Measurements from ENCODE around the gene TSPAN16.
A peak's percentile ranks its signal among the peaks of the same experiment; 100 is the strongest.
"Not testable (repeated sequence)": the region's sequence is repeated elsewhere in the genome, so short reads cannot be mapped to it uniquely, and the experiment has no call there.

TSPAN16 gene

DNA sequence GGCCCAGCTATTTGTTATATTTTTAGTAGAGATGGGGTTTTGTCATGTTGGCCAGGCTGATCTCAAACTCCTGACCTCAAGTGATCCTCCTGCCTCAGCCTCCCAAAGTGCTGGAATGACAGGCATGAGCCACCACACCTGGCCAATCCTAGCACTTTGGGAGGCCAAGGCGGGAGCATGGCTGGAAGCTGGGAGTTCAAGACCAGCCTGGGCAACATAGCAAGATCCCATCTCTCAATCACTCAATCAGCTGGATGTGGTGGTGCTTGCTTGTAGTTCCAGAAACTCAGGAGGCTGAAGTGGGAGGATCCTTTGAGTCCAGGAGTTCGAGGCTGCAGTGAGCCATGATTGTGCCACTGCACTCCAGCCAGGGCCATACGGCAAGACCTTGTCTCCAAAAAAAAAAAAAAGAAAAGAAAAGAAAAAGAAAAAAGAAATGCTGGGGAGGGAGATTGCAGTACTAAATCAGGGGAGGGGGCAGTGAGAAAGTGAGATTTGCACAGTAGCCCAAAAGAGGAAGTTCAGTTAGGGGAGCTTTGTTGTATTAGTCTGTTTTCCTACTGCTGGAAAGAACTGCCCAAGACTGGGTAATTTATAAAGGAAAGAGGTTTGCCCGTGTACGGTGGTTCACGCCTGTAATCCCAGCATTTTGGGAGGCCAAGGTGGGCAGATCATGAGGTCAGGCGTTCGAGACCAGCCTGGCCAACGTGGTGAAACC, 24.5 kb downstream of the TSPAN16 start:
- not testable (repeated sequence) for DNase-seq (ENCODE audit: low read depth in 2 of 2)

DNA sequence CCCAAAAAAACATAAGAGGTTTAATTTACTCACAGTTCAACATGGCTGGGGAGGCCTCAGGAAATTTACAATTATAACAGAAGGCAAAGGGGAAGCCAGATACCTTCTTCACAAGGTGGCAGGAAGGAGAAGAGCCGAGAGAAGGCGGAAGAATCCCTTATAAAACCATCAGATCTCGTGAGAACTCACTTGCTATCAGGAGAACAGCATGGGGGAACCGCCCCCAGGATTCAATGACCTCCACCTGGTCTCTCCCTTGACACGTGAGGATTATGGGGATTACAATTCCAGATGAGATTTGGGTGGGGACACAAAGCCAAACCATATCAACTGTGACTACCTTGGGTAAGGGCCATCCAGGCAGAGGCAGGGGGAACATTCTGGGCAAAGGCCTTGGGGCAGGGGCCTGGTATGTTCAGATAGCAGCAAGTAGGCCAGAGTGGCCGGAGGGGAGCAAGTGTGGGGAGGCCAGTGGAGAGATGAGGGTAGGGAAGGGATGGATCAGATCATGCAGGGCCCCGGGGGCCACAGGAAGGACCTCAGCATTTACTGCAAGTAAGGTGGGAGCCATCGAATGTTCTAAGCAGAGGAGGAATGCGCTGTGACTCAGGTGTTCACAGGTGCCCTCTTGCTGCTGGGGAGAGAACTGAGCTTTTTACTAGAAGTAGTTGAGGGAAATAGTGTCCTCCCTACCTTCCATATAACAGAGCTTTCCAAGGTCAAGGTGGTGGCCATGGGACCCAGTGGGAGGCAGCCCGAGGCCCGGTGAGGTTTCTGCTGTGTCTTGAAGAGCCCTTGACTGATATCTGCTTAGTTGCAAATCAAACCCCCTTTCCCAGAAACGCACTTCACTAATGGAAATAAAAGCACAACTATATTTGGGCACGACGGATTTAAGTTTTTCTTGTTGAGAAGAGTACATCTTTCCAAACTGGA, 25.5 kb downstream of the TSPAN16 start:
- DNase-seq (ENCODE audit: low read depth in 2 of 2): no peak

DNA sequence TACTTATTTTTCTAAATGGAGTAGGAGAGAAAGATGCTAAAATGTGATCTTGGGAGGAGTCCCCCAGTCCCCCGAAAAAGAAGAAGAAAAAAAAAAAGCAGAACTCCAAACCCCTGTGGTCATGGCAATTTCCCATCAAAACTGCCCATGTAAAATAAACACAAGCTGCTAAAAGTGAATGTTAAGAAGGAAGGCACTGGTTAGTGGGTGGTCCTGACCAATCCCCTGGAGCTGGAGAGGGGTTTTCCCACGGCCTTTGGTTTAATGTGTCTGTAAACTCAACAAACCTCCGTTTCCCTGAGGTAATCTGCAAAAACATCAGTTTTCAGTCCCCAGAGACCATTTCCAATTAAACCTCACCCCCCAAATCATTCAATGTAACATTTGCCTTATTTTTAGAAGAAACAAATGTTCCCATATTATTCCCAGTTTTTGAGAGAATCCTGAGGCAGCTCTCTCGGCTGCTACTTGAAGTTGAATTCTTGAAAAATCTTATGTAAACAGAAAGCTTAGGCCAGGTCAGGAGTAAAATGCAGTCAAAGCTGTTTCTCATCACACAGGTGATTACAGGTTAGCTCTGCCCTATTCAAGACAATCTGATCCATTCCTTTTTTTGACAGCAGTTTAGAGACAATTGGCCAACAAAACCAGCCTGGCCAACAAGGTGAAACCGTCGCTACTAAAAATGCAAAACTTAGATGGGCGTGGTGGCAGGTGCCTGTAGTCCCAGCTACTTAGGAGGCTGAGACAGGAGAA, 26.5 kb downstream of the TSPAN16 start:
- DNase-seq (ENCODE audit: low read depth in 2 of 2): no peak

DNA sequence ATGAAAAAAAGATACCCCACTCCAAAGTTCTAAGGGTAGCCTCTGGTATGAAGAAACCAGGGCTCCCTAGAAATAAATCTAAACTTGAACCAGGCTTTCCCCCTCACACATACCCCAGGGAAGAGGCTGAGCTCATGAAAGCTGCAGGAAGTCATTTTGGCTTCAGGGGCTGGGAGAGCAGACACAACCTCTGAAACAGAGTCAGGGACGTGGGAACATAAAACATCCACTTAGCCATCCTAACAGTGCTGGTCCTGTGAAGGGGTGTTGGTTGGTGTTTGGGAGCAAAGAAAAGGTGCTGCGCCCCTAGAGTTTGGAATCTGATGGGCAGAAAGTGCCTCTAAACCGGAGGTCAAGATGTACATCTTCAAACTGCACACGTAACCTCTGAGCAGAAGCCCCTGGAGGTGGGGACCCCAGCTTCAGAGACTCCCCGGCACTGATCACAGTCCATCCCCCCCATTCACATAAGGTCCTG, 27.7 kb downstream of the TSPAN16 start:
- no peak for DNase-seq (ENCODE audit: low read depth in 2 of 2)

DNA sequence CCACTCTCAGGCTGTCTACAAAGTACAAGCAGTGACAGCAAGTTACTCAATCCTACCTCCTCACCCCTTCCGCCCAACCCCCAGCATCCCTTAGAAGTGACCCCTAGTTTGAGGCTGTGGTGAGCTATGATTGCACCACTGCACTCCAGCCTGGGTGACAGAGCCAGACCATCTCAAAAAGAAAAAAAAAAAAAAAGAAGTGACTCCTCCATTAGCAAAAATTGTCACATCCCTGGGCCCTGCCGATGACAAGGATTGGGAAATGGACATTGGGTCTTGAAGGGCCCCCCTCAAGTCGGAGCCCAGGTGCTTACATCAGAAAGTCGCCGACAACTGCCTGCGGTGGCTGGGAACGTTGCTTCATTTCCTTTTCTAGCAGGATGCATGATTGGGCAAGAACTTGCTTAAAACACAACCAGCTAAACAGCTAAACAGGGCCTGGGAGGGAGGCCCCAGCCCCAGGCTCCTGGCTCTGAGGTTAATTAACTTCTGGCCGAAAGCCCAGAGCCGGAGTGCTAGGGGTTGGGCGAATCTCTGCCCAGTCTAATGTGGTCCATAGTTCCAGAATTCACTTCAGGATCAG, 28.2 kb downstream of the TSPAN16 start:
- DNase-seq (ENCODE audit: low read depth in 2 of 2): no peak

DNA sequence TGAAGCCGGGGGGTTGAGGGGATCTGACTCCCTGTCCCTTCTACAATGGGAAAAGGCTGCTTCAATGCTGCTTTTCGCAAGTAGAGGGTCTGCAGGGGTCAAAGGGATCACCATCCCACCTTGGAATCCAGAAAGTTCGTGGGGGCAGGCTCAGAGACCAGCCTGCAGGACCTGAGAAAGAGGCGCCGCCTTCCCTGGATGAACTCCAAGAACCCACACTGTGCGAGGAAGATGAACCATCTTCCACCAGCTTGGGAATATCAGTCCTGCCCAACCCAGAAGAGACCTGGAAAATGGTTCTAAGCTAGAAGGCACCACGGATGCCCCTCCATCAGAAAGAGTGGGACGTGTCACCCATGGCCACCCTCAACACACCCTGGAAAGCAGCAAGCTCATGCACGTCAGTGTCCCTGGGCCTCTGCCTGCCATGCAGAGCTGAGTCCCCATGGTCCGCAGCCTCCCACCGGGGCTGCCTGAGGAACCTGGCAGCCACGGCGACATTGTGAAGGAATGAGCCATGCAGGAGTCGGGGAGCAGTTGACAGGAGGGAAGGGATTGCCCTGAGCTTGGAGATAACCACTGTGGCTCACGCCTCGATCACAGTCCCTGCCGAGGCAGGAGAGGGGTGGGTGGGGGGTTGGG, 28.9 kb downstream of the TSPAN16 start:
- no peak for DNase-seq (ENCODE audit: low read depth in 2 of 2)

DNA sequence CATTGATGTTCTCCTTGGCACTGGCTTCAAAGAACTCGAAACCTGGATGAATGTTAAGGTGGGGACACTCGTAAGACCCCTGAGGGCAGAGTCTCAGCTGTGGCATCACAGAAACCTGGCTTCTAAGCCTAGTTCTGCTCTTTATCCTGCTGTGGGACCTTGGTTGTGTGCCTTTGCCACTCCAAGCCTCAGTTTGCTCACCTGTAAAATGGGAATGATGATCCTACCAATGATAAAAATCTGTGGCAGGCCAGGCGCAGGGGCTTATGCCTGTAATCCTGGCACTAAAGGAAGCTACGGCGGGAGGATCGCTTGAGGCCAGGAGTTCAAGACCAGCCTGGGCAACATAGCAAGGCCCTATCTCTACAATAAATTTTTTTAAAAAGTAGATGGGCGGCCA, 29.6 kb downstream of the TSPAN16 start:
- no peak for DNase-seq (ENCODE audit: low read depth in 2 of 2)

DNA sequence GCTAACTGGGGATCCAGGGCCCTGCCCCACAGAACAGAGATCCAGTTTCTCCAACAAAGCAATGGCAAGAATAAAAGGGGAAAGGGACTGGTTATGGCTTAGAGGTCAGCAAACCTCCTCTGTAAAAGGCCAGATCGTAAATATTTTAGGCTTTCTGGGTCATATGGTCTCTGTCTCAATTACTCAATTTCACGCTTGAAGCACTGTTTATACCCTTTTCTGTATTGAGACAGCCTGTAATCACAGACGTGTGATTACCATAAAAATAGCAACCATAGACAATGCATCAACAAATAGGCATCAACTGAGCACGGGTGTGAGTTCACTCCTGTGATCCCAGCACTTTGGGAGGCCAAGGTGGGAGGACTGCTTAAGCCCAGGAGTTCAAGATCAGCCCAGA, 34.2 kb downstream of the TSPAN16 start:
- DNase-seq (ENCODE audit: low read depth in 2 of 2): no peak

DNA sequence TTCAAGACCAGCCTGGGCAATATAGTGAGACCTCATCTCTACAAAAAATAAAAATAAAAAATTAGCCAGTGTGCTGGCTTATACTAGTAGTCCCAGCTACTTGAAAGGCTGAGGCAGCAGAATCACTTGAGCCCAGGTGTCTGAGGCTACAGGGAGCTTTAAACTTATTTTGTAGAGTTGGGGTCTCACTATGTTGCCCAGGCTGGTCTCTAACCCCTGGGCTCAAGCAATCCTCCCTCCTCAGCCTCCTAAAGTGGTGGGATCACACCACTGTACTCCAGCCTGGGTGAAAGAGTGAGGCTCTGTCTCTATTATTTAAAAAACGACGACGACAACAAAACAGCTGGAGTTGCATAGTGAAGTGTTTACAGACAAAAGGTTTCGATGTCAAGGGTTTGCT, 35.5 kb downstream of the TSPAN16 start:
- no peak for DNase-seq (ENCODE audit: low read depth in 2 of 2)

DNA sequence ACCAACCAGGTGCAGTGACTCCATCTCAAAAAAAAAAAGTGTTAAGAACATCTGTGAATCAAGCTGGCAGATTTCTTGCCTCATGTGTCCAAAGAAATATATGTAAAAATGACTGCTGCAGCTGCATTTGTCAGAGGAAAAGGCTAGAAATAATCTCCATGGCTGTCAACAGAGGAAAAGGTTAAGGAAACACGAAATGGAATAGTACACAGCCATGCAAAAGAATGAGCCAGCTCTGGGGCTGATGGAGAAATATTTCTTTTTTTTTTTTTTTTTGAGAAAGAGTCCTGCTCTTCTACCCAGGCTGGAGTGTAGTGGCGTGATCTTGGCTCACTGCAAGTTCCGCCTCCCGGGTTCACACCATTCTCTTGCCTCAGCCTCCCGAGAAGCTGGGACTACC, 36.9 kb downstream of the TSPAN16 start:
- no peak for DNase-seq (ENCODE audit: low read depth in 2 of 2)

DNA sequence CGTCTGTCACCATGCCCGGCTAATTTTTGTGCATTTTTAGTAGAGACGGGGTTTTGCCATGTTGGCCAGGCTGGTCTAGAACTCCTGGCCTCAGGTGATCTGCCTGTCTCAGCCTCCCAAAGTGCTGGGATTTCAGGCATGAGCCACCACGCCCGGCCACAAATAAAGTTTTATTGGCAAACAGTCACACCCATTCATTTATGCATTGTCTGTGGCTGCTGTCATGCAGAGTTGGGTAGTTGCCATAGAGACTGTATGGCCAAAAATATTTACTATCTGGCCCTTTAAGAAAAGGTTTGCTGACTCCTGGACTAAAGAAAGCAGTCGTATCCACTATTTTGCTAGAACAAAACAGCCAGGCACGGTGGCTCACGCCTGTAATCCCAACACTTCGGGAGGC, 37.9 kb downstream of the TSPAN16 start:
- not testable (repeated sequence) for DNase-seq (ENCODE audit: low read depth in 2 of 2)

DNA sequence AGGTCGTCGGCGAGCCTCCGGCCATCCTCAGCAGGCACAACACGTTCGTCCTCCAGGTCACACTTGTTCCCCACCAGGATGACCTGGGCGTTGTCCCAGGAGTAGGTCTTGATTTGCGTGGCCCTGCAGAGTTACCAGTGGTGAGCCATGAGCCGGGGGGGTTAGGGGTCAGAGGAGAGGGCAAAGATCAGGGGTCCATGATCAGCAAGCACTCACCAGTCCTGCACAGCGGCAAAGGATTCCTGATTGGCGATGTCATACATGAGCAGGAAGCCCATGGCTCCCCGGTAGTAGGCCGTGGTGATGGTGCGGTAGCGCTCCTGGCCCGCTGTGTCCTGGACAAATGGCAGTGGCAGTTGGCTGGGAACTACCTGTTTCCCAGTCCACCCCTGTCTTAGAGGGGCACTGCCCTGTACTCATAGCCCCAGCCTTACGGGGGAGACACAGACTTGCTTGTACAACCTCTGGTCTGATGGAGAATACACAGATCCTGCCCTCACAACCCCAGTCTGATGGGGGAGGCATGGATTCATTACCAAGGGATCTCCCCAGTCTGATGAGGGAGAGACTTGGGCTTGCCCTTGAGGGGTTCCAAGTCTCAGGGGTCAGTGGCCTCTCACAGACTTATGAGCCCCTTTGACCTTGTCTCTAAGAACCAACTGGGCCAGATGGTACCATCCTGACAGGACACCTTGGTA, 39.6 kb downstream of the TSPAN16 start:
- no peak for DNase-seq (ENCODE audit: low read depth in 2 of 2)

DNA sequence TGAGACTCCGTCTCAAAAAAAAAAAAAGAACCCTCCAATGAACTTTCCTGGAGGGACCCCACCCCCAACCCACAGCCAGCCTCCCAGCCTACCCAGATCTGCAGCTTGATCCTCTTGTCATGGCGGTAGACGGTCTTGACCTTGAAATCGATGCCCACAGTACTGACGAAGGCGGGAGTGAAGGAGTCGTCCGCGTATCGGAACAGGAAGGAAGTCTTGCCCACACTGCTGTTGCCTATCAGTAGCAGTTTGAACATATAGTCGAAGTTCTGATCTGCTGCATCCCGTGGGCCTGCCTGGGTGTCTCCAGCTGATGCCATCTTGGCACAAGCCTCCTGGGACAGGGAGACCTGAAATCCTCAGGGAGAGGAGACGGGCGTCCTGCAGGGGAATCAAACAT, 41.1 kb downstream of the TSPAN16 start:
- no peak for DNase-seq (ENCODE audit: low read depth in 2 of 2)

DNA sequence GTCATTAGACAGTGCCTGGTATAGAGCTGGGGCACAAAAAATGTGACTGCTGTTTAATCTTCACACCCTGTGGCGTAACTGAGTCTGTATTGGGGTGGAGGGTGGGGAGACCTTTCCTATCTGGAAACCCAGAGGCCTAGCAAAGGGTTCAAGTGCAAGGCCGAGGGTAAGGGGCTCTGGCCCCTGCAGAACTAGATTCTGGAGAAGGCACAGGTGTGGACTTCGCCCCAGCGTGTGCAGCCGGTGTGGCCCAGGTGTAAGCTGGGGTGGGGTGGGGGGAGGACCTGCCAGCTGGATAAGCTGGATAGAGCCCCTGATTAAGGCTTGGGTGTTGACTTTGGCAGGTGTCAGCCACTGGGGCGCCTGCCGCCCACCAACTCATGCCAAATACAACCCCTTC, 42.2 kb downstream of the TSPAN16 start:
- DNase-seq (ENCODE audit: low read depth in 2 of 2): no peak

DNA sequence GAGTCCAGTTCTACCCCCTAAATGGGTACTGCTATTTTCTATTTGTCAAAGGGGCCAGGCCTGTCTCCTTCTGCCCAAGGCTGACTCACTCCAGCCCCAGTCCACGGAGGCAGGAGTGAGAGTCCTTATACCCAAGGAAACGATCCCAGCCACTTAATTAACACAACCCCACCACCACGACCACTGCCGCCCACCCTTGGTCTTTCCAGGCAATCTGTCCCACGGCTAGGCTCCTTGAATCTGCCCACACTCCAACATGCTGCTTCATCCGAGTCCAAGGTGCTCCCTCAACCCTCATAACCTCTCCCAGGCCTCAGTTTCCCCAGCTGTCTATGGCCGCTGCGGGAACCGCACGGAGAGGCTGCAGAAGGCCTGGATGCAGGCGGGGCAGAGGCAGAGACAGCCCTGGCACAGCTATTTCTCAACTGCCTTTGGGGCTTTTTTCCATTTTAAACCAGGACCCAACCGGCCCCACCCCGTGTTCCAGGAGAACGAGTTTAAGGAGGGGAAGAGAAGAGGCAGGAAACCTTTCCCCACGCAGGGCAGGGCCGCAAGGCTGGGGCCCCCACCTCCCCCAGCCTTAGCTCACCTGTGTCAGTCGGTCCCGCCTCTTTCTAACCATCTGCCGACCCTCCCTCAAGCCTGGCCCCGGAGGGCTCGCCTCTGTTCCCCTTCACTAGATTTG, 42.8 kb downstream of the TSPAN16 start:
- no peak for DNase-seq (ENCODE audit: low read depth in 2 of 2)

DNA sequence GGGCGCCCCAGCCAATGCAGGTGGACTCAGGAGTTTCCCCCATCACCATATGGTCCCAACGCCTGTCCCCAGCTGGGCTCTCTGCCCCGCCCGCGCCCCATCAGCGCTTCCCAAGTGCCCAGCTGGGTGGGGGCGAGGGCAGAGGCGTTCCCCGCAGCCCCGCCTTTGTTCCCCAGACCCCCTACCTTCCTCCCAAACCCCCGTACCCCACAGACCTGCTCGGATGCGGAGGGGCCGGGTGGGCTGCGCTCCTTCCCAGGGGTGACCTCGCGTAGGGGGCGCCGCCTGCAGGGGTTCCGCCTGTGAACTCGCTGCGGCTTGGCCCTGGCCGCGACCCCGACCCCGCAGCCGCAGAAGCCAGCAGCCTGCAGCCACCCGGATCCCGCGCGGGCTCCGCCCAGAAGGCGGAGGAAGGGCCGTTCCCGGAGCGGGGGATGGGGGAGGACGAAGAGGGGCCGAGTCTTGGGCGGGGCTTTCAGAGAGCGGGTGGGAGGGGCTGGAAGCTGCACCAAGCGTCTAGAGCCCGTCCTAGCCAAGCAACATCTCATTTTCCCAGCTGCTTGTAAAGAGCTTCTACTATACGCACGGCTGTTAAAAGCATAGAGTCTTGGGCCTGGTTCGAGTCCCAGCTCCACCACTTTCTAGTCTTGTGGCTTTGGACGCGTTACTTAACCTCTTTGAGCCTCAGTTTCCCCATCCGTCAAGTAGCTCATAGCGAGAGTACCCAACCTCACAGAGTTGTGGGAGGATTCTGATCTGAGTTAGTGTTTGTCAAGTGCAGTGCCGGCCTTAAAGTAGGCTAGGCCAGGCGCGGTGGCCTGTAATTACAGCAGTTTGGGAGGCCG, 43.5 kb downstream of the TSPAN16 start, which contains the start of gene RAB3D:
RAB3D (minus strand) TSS at position 404 of the 845 bp plus-strand sequence. CDS start 2,258 bp downstream, outside the sequence.
- DNase-seq (ENCODE audit: low read depth in 2 of 2): peak; percentile 72 to 89

DNA sequence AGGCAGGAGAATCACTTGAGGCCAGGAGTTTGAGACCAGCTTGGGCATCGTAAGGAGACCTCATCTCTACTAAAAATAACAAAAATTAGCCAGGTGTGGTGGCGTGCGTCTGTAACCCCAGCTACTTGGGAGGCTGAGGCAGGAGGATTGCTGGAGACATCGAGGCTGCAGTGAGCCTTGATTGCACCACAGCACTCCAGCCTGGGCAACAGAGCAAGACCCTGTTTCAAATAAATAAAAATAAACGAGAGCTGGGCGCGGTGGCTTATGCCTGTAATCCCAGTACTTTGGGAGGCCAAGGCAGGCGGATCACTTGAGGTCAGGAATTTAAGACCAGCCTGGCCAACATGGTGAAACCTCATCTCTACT, 44.1 kb downstream of the TSPAN16 start:
- DNase-seq (ENCODE audit: low read depth in 2 of 2): not testable (repeated sequence)

DNA sequence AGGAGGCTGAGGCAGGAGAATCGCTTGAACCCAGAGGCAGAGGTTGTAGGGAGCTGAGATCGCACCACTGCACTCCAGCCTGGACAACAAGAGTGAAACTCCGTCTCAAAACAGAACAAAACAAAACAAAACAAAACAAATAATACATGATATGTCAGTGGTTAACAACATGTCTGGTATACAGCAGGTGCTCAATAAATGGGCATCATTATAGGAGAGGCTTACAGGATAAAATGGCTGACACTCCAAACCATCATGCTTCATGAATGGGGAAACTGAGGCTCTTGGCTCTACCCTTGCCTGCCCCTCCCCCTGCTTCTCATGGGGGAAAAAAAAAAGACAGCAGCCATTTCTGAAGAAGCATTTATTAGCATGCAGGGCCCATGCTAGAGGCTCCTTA, 46.5 kb downstream of the TSPAN16 start:
- no peak for DNase-seq (ENCODE audit: low read depth in 2 of 2)
